Activated naive CD4-positive, alpha-beta T cell treated with anti-CD3 and anti-CD28 coated beads for 36 hours (primary cell): ENCODE results near the gene NDUFAF5. TPM values are rescaled to one million over a fixed set of nuclear protein-coding genes. Genes with fewer than 3 reads are reported as not detected.

ENCODE experiments used
- CTCF ChIA-PET: fragments of 350-600 bp; sonication (Branson Sonifier 250); formaldehyde crosslinking; loops from one replicate; lab custom pipeline; 2021; ENCODE audit warnings: antibody characterized with exemption; lab: Charles Lee
- DNase-seq: peaks from one replicate; pipeline ENCODE4 v3.0.0-alpha.2; 2020
- H3K27ac Mint-ChIP-seq: one replicate; pipeline ENCODE4 v1.8.0; 2021; ENCODE audit warnings: mild to moderate bottlenecking, mixed read lengths
- H3K27me3 Mint-ChIP-seq: one replicate; pipeline ENCODE4 v1.8.0; 2021; ENCODE audit warnings: low read depth, mixed read lengths
- H3K36me3 Mint-ChIP-seq: one replicate; pipeline ENCODE4 v1.8.0; 2021; ENCODE audit warnings: low read depth, mixed read lengths
- H3K4me1 Mint-ChIP-seq: one replicate; pipeline ENCODE4 v1.8.0; 2021; ENCODE audit warnings: low read depth, mixed read lengths
- H3K4me3 Mint-ChIP-seq: one replicate; pipeline ENCODE4 v1.8.0; 2021; ENCODE audit warnings: mild to moderate bottlenecking, moderate library complexity, mixed read lengths
- H3K9me3 Mint-ChIP-seq: one replicate; pipeline ENCODE4 v1.8.0; 2021; ENCODE audit warnings: mixed read lengths
- intact Hi-C: fragments of 100-400 bp; cut with micrococcal nuclease; formaldehyde crosslinking; loops from one replicate; pipeline ENCODE4 v1.15.1; 2023
- total RNA-seq, 2 experiments: library from RNA; stranded (reverse); gene quantifications; one replicate each; pipeline ENCODE4 v1.2.3, GENCODE V29; 2021

The NDUFAF5 gene
- total RNA-seq, 2 experiments from 2014 or later: 27.4 to 28.1 TPM

- CTCF ChIA-PET: no interaction called here
- no peak overlapping the region for H3K4me3 Mint-ChIP-seq
- H3K27ac Mint-ChIP-seq: no peak overlapping the region
- H3K4me1 Mint-ChIP-seq: peaks cover 7% of the 10 kb centered on the region
- H3K9me3 Mint-ChIP-seq: no peaks in the 10 kb centered on the region
- no peak for DNase-seq
- no peaks in the 10 kb centered on the region for H3K27me3 Mint-ChIP-seq
- peaks cover 10% of the 10 kb centered on the region for H3K36me3 Mint-ChIP-seq
- intact Hi-C loops: no loop called here
Observed at GRCh38 chr20:13809855-13810254, 25.0 kb downstream of the NDUFAF5 start.

DNA sequence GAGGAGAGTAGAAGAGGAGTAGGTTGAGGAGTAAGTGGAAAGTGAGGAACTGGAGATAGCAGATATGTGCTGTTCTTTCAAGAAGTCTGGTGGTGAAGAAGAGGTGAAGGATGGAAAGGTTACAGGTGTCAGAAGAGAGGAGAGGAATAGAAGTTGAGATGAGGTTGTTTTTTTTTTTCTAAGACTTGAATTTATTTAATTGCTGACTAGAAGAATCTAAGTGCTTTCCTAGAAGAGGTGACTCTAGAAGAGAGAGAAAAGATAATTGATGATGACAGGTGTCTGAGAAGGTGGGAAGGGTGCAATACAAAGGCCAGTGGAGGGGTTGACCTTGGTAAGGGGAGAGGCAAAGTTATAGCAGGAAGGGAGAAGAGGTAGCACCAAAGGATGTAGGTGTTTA, 25.6 kb downstream of the NDUFAF5 start:
- no peaks in the 10 kb centered on the region for H3K9me3 Mint-ChIP-seq
- no peak overlapping the region for H3K4me3 Mint-ChIP-seq
- H3K27ac Mint-ChIP-seq: no peak overlapping the region
- peaks cover 10% of the 10 kb centered on the region for H3K36me3 Mint-ChIP-seq
- H3K27me3 Mint-ChIP-seq: no peaks in the 10 kb centered on the region
- peaks cover 7% of the 10 kb centered on the region for H3K4me1 Mint-ChIP-seq
- no peak for DNase-seq
- intact Hi-C loops: no loop called here
- CTCF ChIA-PET: no interaction called here

GRCh38 chr20:13813910-13814309, 29.1 kb downstream of the NDUFAF5 start:
- no peak overlapping the region for H3K4me3 Mint-ChIP-seq
- no peak for DNase-seq
- intact Hi-C loops: no loop called here

GRCh38 chr20:13814672-13815071, 29.8 kb downstream of the NDUFAF5 start:
- no peaks in the 10 kb centered on the region for H3K27me3 Mint-ChIP-seq
- H3K36me3 Mint-ChIP-seq: peaks cover 16% of the 10 kb centered on the region
- peaks cover 31% of the 10 kb centered on the region for H3K4me1 Mint-ChIP-seq
- intact Hi-C loops: no loop called here
- CTCF ChIA-PET: no interaction called here
- no peak for DNase-seq
- H3K4me3 Mint-ChIP-seq: no peak overlapping the region
- H3K27ac Mint-ChIP-seq: no peak overlapping the region
- H3K9me3 Mint-ChIP-seq: no peaks in the 10 kb centered on the region

More at GRCh38 chr20:13813910-13814309, 29.1 kb downstream of the NDUFAF5 start:
- Mint-ChIP-seq H3K9me3 (no peaks in the 10 kb centered on the region), H3K4me1 (peaks cover 31% of the 10 kb centered on the region), H3K27me3 (no peaks in the 10 kb centered on the region), H3K27ac (no peak overlapping the region), H3K36me3 (peaks cover 16% of the 10 kb centered on the region)
- CTCF ChIA-PET: interaction anchor here (0.8 kb wide), 1 partner anchor 41 kb away, joined by 4 read pairs; no protein-coding TSS in a partner anchor

DNA sequence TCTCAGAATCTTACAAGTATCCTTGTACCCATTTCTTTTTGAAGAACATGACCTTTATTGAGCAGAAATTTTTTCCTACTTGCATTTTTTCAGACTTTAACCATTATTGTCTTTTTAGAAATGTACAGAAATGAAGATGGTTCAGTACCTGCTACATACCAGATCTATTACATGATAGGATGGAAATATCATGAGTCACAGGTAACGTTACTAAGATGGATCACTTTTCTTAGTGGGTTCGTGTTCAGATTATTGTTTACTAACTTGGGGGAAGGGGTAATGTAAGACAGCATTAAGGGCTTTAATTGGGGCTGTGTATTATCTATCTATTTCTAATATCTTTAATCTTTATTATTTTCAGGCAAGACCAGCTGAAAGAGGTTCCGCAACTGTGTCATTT, 31.9 kb downstream of the NDUFAF5 start:
- intact Hi-C loops: loop anchor here (2.0 kb wide), 1 partner anchor 32 kb away; the partner anchor contains the start of genes ESF1 and NDUFAF5
- H3K9me3 Mint-ChIP-seq: no peaks in the 10 kb centered on the region
- CTCF ChIA-PET: interaction anchor here (0.5 kb wide), 1 partner anchor 237 kb away, joined by 3 read pairs; no protein-coding TSS in a partner anchor

GRCh38 chr20:13817342-13817741, 32.5 kb downstream of the NDUFAF5 start:
- Mint-ChIP-seq H3K36me3 (peaks cover 21% of the 10 kb centered on the region), H3K4me1 (peaks cover 26% of the 10 kb centered on the region), H3K27me3 (no peaks in the 10 kb centered on the region), H3K4me3 (no peak overlapping the region), H3K27ac (peak overlapping the region; percentile 83), H3K9me3 (no peaks in the 10 kb centered on the region)
- no peak for DNase-seq
- CTCF ChIA-PET: interaction anchor here (1.8 to 3.5 kb wide), 2 partner anchors 32 to 237 kb away, joined by 6 to 20 read pairs; partner anchors contain the start of genes ESF1 and NDUFAF5
- intact Hi-C loops: loop anchor here (2.0 kb wide), 1 partner anchor 33 kb away; the partner anchor contains the start of genes ESF1 and NDUFAF5

More for the DNA sequence above, 31.9 kb downstream of the NDUFAF5 start:
- H3K36me3 Mint-ChIP-seq: peaks cover 21% of the 10 kb centered on the region
- peaks cover 31% of the 10 kb centered on the region for H3K4me1 Mint-ChIP-seq
- H3K4me3 Mint-ChIP-seq: no peak overlapping the region
- peak overlapping the region; percentile 81 for H3K27ac Mint-ChIP-seq
- no peaks in the 10 kb centered on the region for H3K27me3 Mint-ChIP-seq
- DNase-seq: no peak

DNA sequence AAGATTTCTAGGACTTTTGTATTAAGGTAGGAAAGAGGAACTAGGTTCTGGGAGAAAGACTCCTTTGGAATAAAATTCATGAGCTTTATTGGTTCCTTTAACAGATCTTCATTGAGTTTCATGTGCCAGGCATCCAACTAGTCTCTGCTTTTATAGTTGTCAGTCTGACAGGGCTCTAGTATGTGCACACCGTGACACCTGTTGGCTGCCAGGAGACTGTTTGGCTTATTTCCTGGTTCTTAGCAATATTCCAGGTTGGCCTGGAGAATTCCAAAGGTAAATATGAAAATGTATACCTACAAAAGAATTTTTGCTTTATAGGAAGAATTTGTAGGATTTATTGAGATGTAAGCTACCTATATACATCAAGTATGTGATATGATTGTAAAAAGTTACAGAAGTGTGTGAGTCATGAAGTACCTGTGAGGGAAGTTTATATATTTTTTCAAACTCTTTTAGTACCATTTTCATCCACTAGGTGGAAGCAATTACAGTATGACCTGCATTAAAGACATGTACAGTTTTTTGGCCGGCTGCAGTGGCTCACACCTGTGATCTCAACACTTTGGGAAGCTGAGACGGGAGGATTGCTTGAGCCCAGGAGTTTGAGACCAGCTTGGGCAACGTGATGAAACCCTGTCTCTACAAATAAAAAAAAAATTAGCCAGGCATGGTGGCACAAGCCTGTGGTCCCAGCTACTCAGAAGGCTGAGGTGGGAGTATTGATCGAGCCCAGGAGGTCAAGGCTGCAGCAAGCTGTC, 35.2 kb downstream of the NDUFAF5 start:
- Mint-ChIP-seq H3K4me3 (no peak overlapping the region), H3K9me3 (no peaks in the 10 kb centered on the region), H3K4me1 (peaks cover 24% of the 10 kb centered on the region), H3K27me3 (no peaks in the 10 kb centered on the region), H3K36me3 (peaks cover 18% of the 10 kb centered on the region), H3K27ac (no peak overlapping the region)
- CTCF ChIA-PET: interaction anchor here (0.6 to 3.5 kb wide), 13 partner anchors 10 to 536 kb away, joined by 3 to 20 read pairs (median 4); no protein-coding TSS in a partner anchor
- peak; percentile 16 for DNase-seq
- intact Hi-C loops: loop anchor here (1.0 kb wide), 1 partner anchor 235 kb away; no protein-coding TSS in a partner anchor

DNA sequence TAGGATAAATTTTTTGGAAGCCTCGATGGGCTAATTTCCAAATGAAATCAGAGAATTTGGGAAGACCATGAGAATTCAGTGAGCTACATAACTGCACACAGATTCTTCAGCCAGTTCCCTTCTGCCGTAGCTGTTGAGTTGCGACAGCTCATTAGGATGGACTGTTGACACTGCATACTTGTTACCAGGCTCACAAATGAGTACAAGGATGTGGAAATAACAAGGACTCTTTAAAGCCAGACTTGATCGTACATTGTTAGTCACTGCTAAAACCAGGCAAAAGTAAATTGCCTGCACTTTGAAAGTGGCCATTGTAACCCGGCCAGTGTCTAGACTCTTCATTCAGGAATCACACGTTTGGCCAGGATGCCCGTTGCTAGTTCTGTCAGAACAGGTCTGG, 37.0 kb downstream of the NDUFAF5 start:
- DNase-seq: no peak
- H3K4me3 Mint-ChIP-seq: no peak overlapping the region
- H3K9me3 Mint-ChIP-seq: no peaks in the 10 kb centered on the region
- H3K27ac Mint-ChIP-seq: no peak overlapping the region
- intact Hi-C loops: no loop called here
- CTCF ChIA-PET: interaction anchor here (0.6 kb wide), 1 partner anchor 235 kb away, joined by 3 read pairs; no protein-coding TSS in a partner anchor
- H3K36me3 Mint-ChIP-seq: peaks cover 10% of the 10 kb centered on the region
- peaks cover 14% of the 10 kb centered on the region for H3K4me1 Mint-ChIP-seq
- H3K27me3 Mint-ChIP-seq: no peaks in the 10 kb centered on the region

GRCh38 chr20:13822459-13822858, 37.6 kb downstream of the NDUFAF5 start:
- Mint-ChIP-seq H3K9me3 (no peaks in the 10 kb centered on the region), H3K27ac (no peak overlapping the region), H3K36me3 (peaks cover 8% of the 10 kb centered on the region), H3K4me3 (no peak overlapping the region), H3K27me3 (no peaks in the 10 kb centered on the region), H3K4me1 (peaks cover 9% of the 10 kb centered on the region)
- intact Hi-C loops: no loop called here
- CTCF ChIA-PET: interaction anchor here (1.1 kb wide), 1 partner anchor 232 kb away, joined by 3 read pairs; no protein-coding TSS in a partner anchor
- DNase-seq: no peak

DNA sequence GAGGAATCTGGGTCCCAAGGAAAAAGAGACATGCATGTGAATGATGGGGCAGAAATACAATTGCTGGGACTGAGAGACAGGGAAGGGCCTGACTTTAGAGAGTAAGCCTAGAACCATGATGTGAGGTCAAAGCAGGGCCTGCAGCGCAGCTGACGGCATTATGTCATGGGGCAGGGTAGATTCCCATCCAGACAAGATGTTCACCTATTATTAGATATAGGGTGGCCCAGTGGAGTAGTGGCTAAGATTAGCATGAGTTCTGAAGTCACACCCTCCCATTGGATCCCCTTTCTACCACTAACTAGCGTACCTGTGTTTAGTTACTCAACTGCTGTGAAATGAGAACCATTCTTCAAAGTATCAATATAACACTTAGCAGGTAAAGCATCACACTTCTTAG, 39.6 kb downstream of the NDUFAF5 start:
- H3K27ac Mint-ChIP-seq: no peak overlapping the region
- no peaks in the 10 kb centered on the region for H3K9me3 Mint-ChIP-seq
- H3K27me3 Mint-ChIP-seq: peaks cover 4% of the 10 kb centered on the region
- CTCF ChIA-PET: interaction anchor here (1.2 kb wide), 1 partner anchor 230 kb away, joined by 3 read pairs; no protein-coding TSS in a partner anchor
- no peak for DNase-seq
- peaks cover 5% of the 10 kb centered on the region for H3K36me3 Mint-ChIP-seq
- intact Hi-C loops: no loop called here
- no peak overlapping the region for H3K4me3 Mint-ChIP-seq
- no peaks in the 10 kb centered on the region for H3K4me1 Mint-ChIP-seq

DNA sequence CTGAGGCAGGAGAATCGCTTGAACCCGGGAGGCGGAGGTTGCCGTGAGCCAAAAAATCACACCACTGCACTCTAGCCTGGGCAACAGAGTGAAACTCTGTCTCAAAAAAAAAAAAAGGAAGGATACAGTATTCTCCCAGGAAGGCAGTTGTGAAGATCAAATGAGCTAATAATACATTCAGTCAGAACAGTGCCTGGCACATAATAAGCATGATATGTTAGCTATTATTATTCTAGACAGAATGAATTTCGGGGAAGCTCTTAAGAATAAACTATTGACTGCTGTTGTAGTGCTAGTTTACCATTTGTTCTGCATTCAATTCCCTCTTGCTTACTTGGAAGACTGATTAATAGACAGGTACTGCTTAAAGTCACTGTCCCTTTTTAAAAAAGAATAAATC, 40.6 kb downstream of the NDUFAF5 start:
- H3K4me1 Mint-ChIP-seq: no peaks in the 10 kb centered on the region
- H3K4me3 Mint-ChIP-seq: no peak overlapping the region
- CTCF ChIA-PET: interaction anchor here (0.6 kb wide), 2 partner anchors 18 to 31 kb away, joined by 3 to 4 read pairs; no protein-coding TSS in a partner anchor
- H3K36me3 Mint-ChIP-seq: peaks cover 4% of the 10 kb centered on the region
- no peaks in the 10 kb centered on the region for H3K9me3 Mint-ChIP-seq
- peaks cover 7% of the 10 kb centered on the region for H3K27me3 Mint-ChIP-seq
- no peak for DNase-seq
- no peak overlapping the region for H3K27ac Mint-ChIP-seq
- intact Hi-C loops: no loop called here

DNA sequence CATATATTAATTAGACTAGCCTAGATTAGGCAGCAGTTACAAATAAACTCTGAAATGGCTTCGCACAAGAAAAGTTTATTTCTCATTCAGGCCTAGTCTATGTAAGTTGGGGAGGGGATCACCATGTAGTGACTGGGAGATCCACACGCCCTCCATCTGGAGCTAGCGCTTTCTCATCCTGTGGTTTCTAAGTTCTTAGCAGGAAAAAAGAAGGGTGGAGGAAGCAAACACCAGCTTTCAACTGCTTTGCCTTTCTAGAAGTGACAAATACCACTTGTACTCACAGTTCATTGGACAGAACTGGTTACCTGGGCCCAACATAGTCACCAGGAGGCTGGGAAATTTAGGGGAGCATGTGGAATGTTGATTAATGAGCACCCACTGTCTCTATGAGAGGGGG, 46.6 kb downstream of the NDUFAF5 start:
- no peak overlapping the region for H3K4me3 Mint-ChIP-seq
- no peaks in the 10 kb centered on the region for H3K4me1 Mint-ChIP-seq
- H3K27me3 Mint-ChIP-seq: peaks cover 13% of the 10 kb centered on the region
- intact Hi-C loops: no loop called here
- DNase-seq: no peak
- H3K9me3 Mint-ChIP-seq: peaks cover 1% of the 10 kb centered on the region
- no peak overlapping the region for H3K27ac Mint-ChIP-seq
- CTCF ChIA-PET: no interaction called here
- no peaks in the 10 kb centered on the region for H3K36me3 Mint-ChIP-seq
